Central memory CD8-positive, alpha-beta T cell (primary cell): ENCODE measurements around the gene C6orf120.

Experiments
- ATAC-seq: fragments of 150-1000 bp; cut with Tn5 transposase; replicated peaks from 2 replicates; pipeline ENCODE4 v1.10.0; 2022; ENCODE audit warnings: mild to moderate bottlenecking, moderate FRiP score, moderate number of reproducible peaks; ENCODE audit not compliant: poor library complexity, severe bottlenecking; ENCODE audit errors: extremely low read depth
- DNase-seq, 2 donors: peaks; one replicate each; pipeline ENCODE4 v3.0.0; 2021; ENCODE audit warnings: low spot score in 2 of 2
- H3K27ac Mint-ChIP-seq: one replicate; pipeline ENCODE4 v1.8.0; 2022; ENCODE audit warnings: low read depth, mild to moderate bottlenecking, moderate library complexity, mixed read lengths
- H3K27me3 Mint-ChIP-seq: one replicate; pipeline ENCODE4 v1.8.0; 2022; ENCODE audit warnings: mixed read lengths
- H3K36me3 Mint-ChIP-seq: one replicate; pipeline ENCODE4 v1.8.0; 2022; ENCODE audit warnings: mild to moderate bottlenecking, moderate library complexity, mixed read lengths; ENCODE audit not compliant: insufficient read depth
- H3K4me1 Mint-ChIP-seq: one replicate; pipeline ENCODE4 v1.8.0; 2022; ENCODE audit warnings: mixed read lengths
- H3K4me3 Mint-ChIP-seq: one replicate; pipeline ENCODE4 v1.8.0; 2022; ENCODE audit warnings: mild to moderate bottlenecking, moderate library complexity, mixed read lengths
- H3K9me3 Mint-ChIP-seq: one replicate; pipeline ENCODE4 v1.8.0; 2022; ENCODE audit warnings: mixed read lengths

Gene C6orf120

DNA sequence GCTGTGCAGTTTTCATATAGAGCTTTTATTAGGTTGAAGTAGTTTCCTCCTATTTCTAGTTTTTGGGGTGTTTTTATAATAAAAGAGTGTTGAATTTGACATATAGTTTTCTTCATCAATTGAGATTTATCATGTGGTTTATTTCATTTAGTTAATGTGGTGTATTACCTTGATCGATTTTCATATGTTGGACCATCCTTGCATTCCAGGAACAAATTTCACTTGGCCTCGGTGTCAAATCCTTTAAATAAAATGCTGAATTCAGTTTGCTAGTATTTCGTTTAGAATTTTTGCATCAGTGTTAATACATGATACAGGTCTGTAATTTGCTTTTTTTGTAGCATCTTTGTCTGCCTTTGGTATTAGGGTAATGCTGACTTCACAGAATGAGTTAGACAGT is 43.5 kb downstream of the C6orf120 start:
- H3K27ac Mint-ChIP-seq = no peak overlapping the region
- ATAC-seq = no peak
- no peaks in the 10 kb centered on the region for H3K27me3 Mint-ChIP-seq
- H3K4me1 Mint-ChIP-seq = peaks cover 7% of the 10 kb centered on the region
- no peak overlapping the region for H3K4me3 Mint-ChIP-seq
- DNase-seq = no peak
- H3K9me3 Mint-ChIP-seq = no peaks in the 10 kb centered on the region
- no peaks in the 10 kb centered on the region for H3K36me3 Mint-ChIP-seq

DNA sequence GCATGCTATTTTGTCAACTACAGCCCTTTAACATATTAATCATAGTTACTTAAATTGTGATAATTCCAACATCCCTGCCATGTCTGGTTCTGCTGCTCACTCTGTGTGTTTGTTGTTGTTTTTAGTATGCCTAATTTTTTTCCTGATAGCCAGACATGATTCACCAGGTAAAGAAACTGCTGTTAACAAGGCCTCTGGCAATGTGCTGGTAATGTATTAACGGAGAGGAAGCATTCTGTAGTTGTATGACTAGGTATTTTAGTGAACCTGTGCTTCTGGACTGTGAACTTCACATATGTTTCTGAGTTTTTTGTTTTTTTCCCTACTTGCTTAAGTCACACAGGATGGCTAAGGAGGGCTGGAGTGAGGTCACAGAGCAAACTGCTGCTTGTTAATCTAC is 44.6 kb downstream of the C6orf120 start:
- Mint-ChIP-seq H3K36me3 (peaks cover 4% of the 10 kb centered on the region), H3K4me3 (no peak overlapping the region), H3K4me1 (peaks cover 17% of the 10 kb centered on the region), H3K27ac (no peak overlapping the region), H3K27me3 (no peaks in the 10 kb centered on the region), H3K9me3 (no peaks in the 10 kb centered on the region)
- no peak for DNase-seq
- ATAC-seq = no peak

DNA sequence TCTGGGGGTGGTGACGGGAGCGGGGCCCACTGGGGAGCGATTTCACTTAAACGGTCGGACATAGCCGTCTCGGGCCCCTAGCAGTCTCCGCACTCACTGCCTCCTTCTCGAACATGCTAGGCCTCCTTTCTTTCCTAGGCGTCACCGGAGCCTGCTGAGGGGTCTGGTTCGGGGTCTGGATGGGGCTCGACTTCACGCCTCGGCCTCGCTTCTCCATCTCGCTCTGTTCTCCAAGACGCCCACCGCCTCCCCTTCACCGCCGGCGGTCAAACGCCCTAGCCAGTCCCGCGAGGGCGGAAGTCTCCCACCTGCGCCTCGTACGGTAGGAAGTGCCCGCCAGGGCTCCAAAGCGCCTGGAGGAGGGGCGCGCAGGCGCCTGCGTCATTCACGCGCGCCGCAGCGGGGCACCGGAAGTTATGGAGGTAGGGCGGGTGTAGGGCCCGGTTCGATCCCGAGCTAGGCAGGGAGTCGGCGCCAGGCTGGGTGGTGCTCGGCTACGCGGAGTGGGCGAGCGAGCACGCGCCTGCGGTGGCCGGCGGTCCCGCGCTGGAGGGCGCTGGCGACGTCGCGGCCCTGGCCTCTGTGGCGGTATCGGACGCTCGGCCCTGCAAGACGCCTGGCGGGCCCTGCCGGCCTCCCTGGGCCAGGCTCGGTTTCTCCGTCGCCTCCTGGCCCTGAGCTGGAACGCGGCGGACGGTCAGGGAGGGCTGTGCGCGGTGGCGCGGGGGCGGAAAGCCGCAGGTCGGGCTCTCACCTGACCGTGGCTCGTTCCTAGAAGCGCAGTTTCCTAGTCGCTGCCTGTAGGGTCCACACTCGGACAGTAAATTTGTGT is 49.5 kb downstream of the C6orf120 start, which contains the start of the genes DYNLT2 and ERMARD:
Gene DYNLT2 (minus strand): TSS at position 331 of the 832 bp plus-strand sequence. CDS start 114 bp downstream, at position 217.
Gene ERMARD (plus strand): TSS at position 381 of the 832 bp plus-strand sequence. CDS start 36 bp downstream, at position 417.
- Mint-ChIP-seq H3K4me3 (peak within 1 kb of the TSS; percentile 92), H3K27ac (peak within 1 kb of the TSS; percentile 99), H3K9me3 (no peaks in the 10 kb centered on the region), H3K36me3 (peaks cover 9% of the 10 kb centered on the region), H3K4me1 (peaks cover 30% of the 10 kb centered on the region), H3K27me3 (no peaks in the 10 kb centered on the region)
- peak; percentile 89 to 93 for DNase-seq
- ATAC-seq = peak; percentile 95

GRCh38 chr6:169752074-169752623 is 50.2 kb downstream of the C6orf120 start:
- H3K27me3 Mint-ChIP-seq = no peaks in the 10 kb centered on the region
- ATAC-seq (peak; percentile 44), DNase-seq (no peak)
- peak overlapping the region; percentile 99 for H3K27ac Mint-ChIP-seq
- H3K4me3 Mint-ChIP-seq = peak overlapping the region; percentile 92
- H3K9me3 Mint-ChIP-seq = no peaks in the 10 kb centered on the region
- H3K4me1 Mint-ChIP-seq = peaks cover 30% of the 10 kb centered on the region
- H3K36me3 Mint-ChIP-seq = peaks cover 9% of the 10 kb centered on the region
